ENCODE measurements around the gene FBXO31. TPM values are rescaled to one million over a fixed set of nuclear protein-coding genes. Genes with fewer than 3 reads are reported as not detected.

Gene FBXO31
- total and polyA plus RNA-seq, 2 of the 8 experiments (the other 6 are each of a cell fraction or from before 2014, with no cell fraction given): 8.3 to 21.6 TPM

DNA sequence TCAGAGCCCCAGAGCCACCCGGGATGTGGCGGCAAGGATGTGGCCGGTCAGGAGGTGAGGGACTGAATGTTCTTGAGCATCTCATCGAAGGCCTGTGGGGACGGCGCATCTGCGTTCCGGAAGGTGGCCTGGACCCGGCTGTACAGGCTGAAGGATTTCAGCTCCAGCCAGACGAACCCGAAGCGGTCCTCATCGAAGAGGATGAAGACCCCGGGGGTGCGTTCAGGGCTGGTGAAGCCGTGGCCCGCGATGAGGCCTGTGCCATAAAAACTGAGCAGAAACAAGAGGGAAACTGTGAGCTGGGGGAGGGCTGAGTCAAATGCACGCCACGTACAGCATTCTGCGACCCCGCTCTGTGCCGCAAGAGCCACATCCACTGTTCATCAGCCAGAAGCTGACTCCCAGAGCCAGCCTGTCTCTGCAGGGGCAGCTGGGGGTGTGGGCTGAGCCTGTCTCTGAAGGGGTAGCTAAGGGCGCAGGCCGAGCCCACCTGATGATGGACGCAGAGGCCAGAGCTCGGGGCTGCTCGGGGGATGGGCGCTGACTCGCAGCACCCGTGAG lies 52.3 kb downstream of the FBXO31 start:
- no peak overlapping the region for H3K23ac ChIP-seq (ENCODE audit: insufficient read length)
- H3K4me1 ChIP-seq (replicated peaks in 1 of 4; ENCODE audit: control insufficient read depth in 3 of 4, insufficient read depth in 4 of 4, low read length in 3 of 4): no peaks in the 10 kb centered on the region
- no peak overlapping the region for H2BK12ac ChIP-seq (ENCODE audit: low read depth, low read length)
- no peak overlapping the region for H2AFZ ChIP-seq (ENCODE audit: low read length)
- H2BK20ac ChIP-seq (ENCODE audit: low read length): no peak overlapping the region
- no peak overlapping the region for H2BK15ac ChIP-seq (ENCODE audit: low read length)
- POLR2A ChIA-PET (ENCODE audit: partially characterized antibody): interaction anchor here (1.0 to 1.6 kb wide), 3 partner anchors 12 to 22 kb away, joined by 3 to 5 read pairs (median 3); no protein-coding TSS in a partner anchor
- no peak overlapping the region for H3K9ac ChIP-seq (replicated peaks in 1 of 4; ENCODE audit: extremely low read depth in 1 of 4, low read depth in 3 of 4, low read length in 3 of 4)
- H3K4me2 ChIP-seq (ENCODE audit: insufficient read depth in 1 of 2, low read depth in 2 of 2, low read length in 2 of 2): no peak overlapping the region
- H3K79me2 ChIP-seq (ENCODE audit: control insufficient read depth in 1 of 2, insufficient read depth in 2 of 2, low read length in 2 of 2): no peaks in the 10 kb centered on the region
- peaks cover 11 to 14% of the 10 kb centered on the region in 2 experiments for H4K20me1 ChIP-seq (replicated peaks in 1 of 2; ENCODE audit: control insufficient read depth in 1 of 2, insufficient read depth in 2 of 2, low read length in 2 of 2)
- no peak overlapping the region for H3K14ac ChIP-seq (ENCODE audit: insufficient read length)
- TF ChIP-seq CEBPB (IDR thresholded peaks at IDR 0.05; ENCODE audit: low read depth, low read length): no peak
- TF ChIP-seq TBP (IDR thresholded peaks at IDR 0.05; ENCODE audit: low read depth, low read length): no peak
- TF ChIP-seq TAF1 (IDR thresholded peaks at IDR 0.05; ENCODE audit: low read depth, low read length): no peak
- no peak for TF ChIP-seq ASH2L (IDR thresholded peaks at IDR 0.05; ENCODE audit: low read length)
- TF ChIP-seq RBBP5 (IDR thresholded peaks at IDR 0.05; ENCODE audit: borderline replicate concordance, low read depth, low read length): no peak
- no peak for TF ChIP-seq EP300 (IDR thresholded peaks at IDR 0.05; ENCODE audit: borderline replicate concordance in 1 of 2, low read depth in 2 of 2, low read length in 2 of 2)
- no peak overlapping the region for H3K18ac ChIP-seq (ENCODE audit: extremely low read depth, low read length)
- H3K23me2 ChIP-seq (ENCODE audit: low read depth, low read length): no peaks in the 10 kb centered on the region
- no peak overlapping the region for H4K91ac ChIP-seq (replicated peaks; ENCODE audit: insufficient read length, low read length)
- H2BK5ac ChIP-seq (ENCODE audit: low read depth, low read length): no peak overlapping the region; the same call in 1 of the 2 replicates
- H4K5ac ChIP-seq (ENCODE audit: insufficient read length, low read depth, low read length): no peak overlapping the region
- H3K27me3 ChIP-seq (replicated peaks in 1 of 4; ENCODE audit: control insufficient read depth in 3 of 4, extremely low read depth in 1 of 4, insufficient read depth in 3 of 4, low read length in 3 of 4): no peaks in the 10 kb centered on the region
- DNase-seq (ENCODE audit: low read depth in 1 of 2, low spot score in 2 of 2) (no peak), FAIRE-seq (no peak)
- H2BK120ac ChIP-seq (replicated peaks; ENCODE audit: low read depth, low read length): no peak overlapping the region
- CTCF ChIA-PET (ENCODE audit: partially characterized antibody): interaction anchor here (0.8 to 2.1 kb wide), 4 partner anchors 9 to 508 kb away, joined by 3 to 8 read pairs (median 5); no protein-coding TSS in a partner anchor
- H3K4me3 ChIP-seq (ENCODE audit: extremely low read depth in 1 of 4, insufficient read depth in 2 of 4, low read depth in 3 of 4, low read length in 4 of 4): no peak overlapping the region
- peaks cover 2% of the 10 kb centered on the region; the same call in 1 of the 2 replicates for H3K79me1 ChIP-seq (ENCODE audit: low read depth, low read length)
- H3K56ac ChIP-seq (replicated peaks; ENCODE audit: insufficient read length, low read depth, low read length): no peak overlapping the region
- no peak overlapping the region for H3K27ac ChIP-seq (ENCODE audit: low read depth, low read length)
- no peak overlapping the region for H4K8ac ChIP-seq (ENCODE audit: extremely low read depth, insufficient read depth, low read length)
- H3K4ac ChIP-seq (replicated peaks; ENCODE audit: insufficient read length, low read depth, low read length): no peak overlapping the region
- H3K9me3 ChIP-seq (ENCODE audit: insufficient read depth in 2 of 2, low read depth in 1 of 2, low read length in 1 of 2): no peaks in the 10 kb centered on the region
- no peak overlapping the region for H2AK5ac ChIP-seq (ENCODE audit: low read depth, low read length)
- peaks cover 0 to 14% (median 5%) of the 10 kb centered on the region in 4 experiments; a peak in 5 of 8 replicates for H3K36me3 ChIP-seq (ENCODE audit: control insufficient read depth in 2 of 4, insufficient read depth in 4 of 4, low read length in 3 of 4)
- WGBS, 2 experiments (ENCODE audit: extremely low coverage in 1 of 2, insufficient coverage in 1 of 2, insufficient read length in 1 of 2, insufficient replicate concordance in 2 of 2, low coverage in 1 of 2, low lambda C conversion rate in 2 of 2, missing lambda C conversion rate in 1 of 2): 95% methylated on average over 30 of the region's 31 CpGs; no CpG with 5 or more reads in 1 of the 2 experiments

Data from H1 (cell line).